Measurements from ENCODE around the gene TLE3. TPM values are rescaled to one million over a fixed set of nuclear protein-coding genes. Genes with fewer than 3 reads are reported as not detected.

Gene TLE3
- total RNA-seq, 4 donors from 2014 or later = 4.6 to 35.3 (median 13.3) TPM

- intact Hi-C loops (cut with DNase I; ENCODE audit: low total_unique reads) = loop anchor here (10.0 kb wide), 1 partner anchor 366 kb away; no protein-coding TSS in a partner anchor
- in situ Hi-C loops (cut with MboI; ENCODE audit: low sequenced_read_pairs in 4 of 4) = loop anchor here in 1 of 4 donors (25.0 kb wide), 2 partner anchors 97 to 397 kb away; no protein-coding TSS in a partner anchor
- no peak for ATAC-seq
- TF ChIP-seq POLR2A (IDR thresholded peaks at IDR 0.05) (no peak), CTCF (IDR thresholded peaks at IDR 0.05 in 4 of 5, conservative IDR thresholded peaks at IDR 0.05 in 1 of 5) (no peak)
- peaks cover 0 to 2% (median 1%) of the 10 kb centered on the region in 3 donors for H3K27me3 ChIP-seq
- H3K36me3 ChIP-seq = no peaks in the 10 kb centered on the region
- H3K27ac ChIP-seq = no peak overlapping the region
- H3K4me3 ChIP-seq = no peak overlapping the region
- H3K9me3 ChIP-seq = no peaks in the 10 kb centered on the region
- DNase-seq = no peak
- peaks cover 47 to 60% of the 10 kb centered on the region in 2 donors for H3K4me1 ChIP-seq
Observed at GRCh38 chr15:70090436-70091296, 7.1 kb downstream of the TLE3 start.

DNA sequence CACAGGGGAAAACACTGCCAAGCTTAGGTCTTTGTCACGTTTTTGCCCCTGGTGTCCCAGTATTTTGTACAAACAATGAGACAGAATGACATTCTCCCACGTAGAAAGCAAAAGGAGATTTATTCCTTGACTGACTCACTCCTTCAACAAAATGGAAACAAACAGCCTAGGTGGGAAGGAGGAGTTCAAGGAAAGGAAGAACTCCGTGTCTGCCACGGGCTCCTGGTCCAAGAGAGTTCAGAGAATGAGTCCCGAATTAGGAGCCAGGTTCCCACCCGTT, 8.1 kb downstream of the TLE3 start:
- TF ChIP-seq POLR2A (IDR thresholded peaks at IDR 0.05) (no peak), CTCF (IDR thresholded peaks at IDR 0.05 in 4 of 5, conservative IDR thresholded peaks at IDR 0.05 in 1 of 5) (no peak)
- DNase-seq = no peak
- Histone ChIP-seq H3K27ac (peak overlapping the region; percentile 52 to 71 (median 56)), H3K4me1 (peaks cover 43 to 50% of the 10 kb centered on the region in 2 donors), H3K36me3 (no peaks in the 10 kb centered on the region), H3K4me3 (no peak overlapping the region), H3K27me3 (no peaks in the 10 kb centered on the region), H3K9me3 (no peaks in the 10 kb centered on the region)
- in situ Hi-C loops (cut with MboI; ENCODE audit: low sequenced_read_pairs in 4 of 4) (loop anchor here in 1 of 4 donors (25.0 kb wide), 2 partner anchors 98 to 398 kb away; no protein-coding TSS in a partner anchor), intact Hi-C loops (cut with DNase I; ENCODE audit: low total_unique reads) (no loop called here)
- no peak for ATAC-seq

GRCh38 chr15:70088887-70089691, 8.6 kb downstream of the TLE3 start:
- no peaks in the 10 kb centered on the region for H3K9me3 ChIP-seq
- H3K27me3 ChIP-seq = no peaks in the 10 kb centered on the region
- ATAC-seq (peak; percentile 82 to 94), DNase-seq (peak; percentile 23 to 59)
- peak overlapping the region; percentile 52 to 71 (median 56) for H3K27ac ChIP-seq
- no peaks in the 10 kb centered on the region for H3K36me3 ChIP-seq
- peak; percentile 21 to 27 for TF ChIP-seq POLR2A (IDR thresholded peaks at IDR 0.05)
- no peak for TF ChIP-seq CTCF (IDR thresholded peaks at IDR 0.05 in 4 of 5, conservative IDR thresholded peaks at IDR 0.05 in 1 of 5)
- intact Hi-C loops (cut with DNase I; ENCODE audit: low total_unique reads) = no loop called here
- H3K4me3 ChIP-seq = peak overlapping the region in 2 of 4 donors; percentile 3 to 7
- peaks cover 41 to 45% of the 10 kb centered on the region in 2 donors for H3K4me1 ChIP-seq
- in situ Hi-C loops (cut with MboI; ENCODE audit: low sequenced_read_pairs in 4 of 4) = loop anchor here in 1 of 4 donors (25.0 kb wide), 2 partner anchors 98 to 398 kb away; no protein-coding TSS in a partner anchor

- H3K4me1 ChIP-seq = peaks cover 38 to 40% of the 10 kb centered on the region in 2 donors
- in situ Hi-C loops (cut with MboI; ENCODE audit: low sequenced_read_pairs in 4 of 4) (loop anchor here in 1 of 4 donors (25.0 kb wide), 2 partner anchors 99 to 399 kb away; no protein-coding TSS in a partner anchor), intact Hi-C loops (cut with DNase I; ENCODE audit: low total_unique reads) (no loop called here)
Observed at GRCh38 chr15:70088455-70088854, 9.3 kb downstream of the TLE3 start.

More at GRCh38 chr15:70088455-70088854, 9.3 kb downstream of the TLE3 start:
- Histone ChIP-seq H3K27ac (peak overlapping the region in 2 of 4 donors; percentile 52 to 55), H3K36me3 (no peaks in the 10 kb centered on the region), H3K9me3 (no peaks in the 10 kb centered on the region), H3K4me3 (peak overlapping the region in 1 of 4 donors; percentile 3), H3K27me3 (no peaks in the 10 kb centered on the region)
- ATAC-seq (no peak), DNase-seq (no peak)
- TF ChIP-seq CTCF (IDR thresholded peaks at IDR 0.05 in 4 of 5, conservative IDR thresholded peaks at IDR 0.05 in 1 of 5) (no peak), POLR2A (IDR thresholded peaks at IDR 0.05) (no peak)

All from gastrocnemius medialis (tissue), 4 donors.